Measurements from ENCODE around the gene PRR12. TPM values are rescaled to one million over a fixed set of nuclear protein-coding genes. Genes with fewer than 3 reads are reported as not detected.

Gene PRR12
- total RNA-seq, 1 donor: 2.2 TPM

GRCh38 chr19:49552749-49553148 lies 38.2 kb upstream of the PRR12 start:
- H2AFZ ChIP-seq (ENCODE audit: low read length): no peak overlapping the region
- H3K27me3 ChIP-seq (ENCODE audit: insufficient read depth, low read length): no peaks in the 10 kb centered on the region
- peaks cover 16% of the 10 kb centered on the region for H4K20me1 ChIP-seq (ENCODE audit: insufficient read depth, low read length)
- no peak overlapping the region for H3K27ac ChIP-seq (ENCODE audit: low read depth, low read length)
- H3K4me1 ChIP-seq (ENCODE audit: insufficient read depth, low read length): peaks cover 9% of the 10 kb centered on the region
- H3K9me3 ChIP-seq (ENCODE audit: low read depth, low read length): no peaks in the 10 kb centered on the region
- TF ChIP-seq, protein P1, sequence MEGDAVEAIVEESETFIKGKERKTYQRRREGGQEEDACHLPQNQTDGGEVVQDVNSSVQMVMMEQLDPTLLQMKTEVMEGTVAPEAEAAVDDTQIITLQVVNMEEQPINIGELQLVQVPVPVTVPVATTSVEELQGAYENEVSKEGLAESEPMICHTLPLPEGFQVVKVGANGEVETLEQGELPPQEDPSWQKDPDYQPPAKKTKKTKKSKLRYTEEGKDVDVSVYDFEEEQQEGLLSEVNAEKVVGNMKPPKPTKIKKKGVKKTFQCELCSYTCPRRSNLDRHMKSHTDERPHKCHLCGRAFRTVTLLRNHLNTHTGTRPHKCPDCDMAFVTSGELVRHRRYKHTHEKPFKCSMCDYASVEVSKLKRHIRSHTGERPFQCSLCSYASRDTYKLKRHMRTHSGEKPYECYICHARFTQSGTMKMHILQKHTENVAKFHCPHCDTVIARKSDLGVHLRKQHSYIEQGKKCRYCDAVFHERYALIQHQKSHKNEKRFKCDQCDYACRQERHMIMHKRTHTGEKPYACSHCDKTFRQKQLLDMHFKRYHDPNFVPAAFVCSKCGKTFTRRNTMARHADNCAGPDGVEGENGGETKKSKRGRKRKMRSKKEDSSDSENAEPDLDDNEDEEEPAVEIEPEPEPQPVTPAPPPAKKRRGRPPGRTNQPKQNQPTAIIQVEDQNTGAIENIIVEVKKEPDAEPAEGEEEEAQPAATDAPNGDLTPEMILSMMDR (IDR thresholded peaks at IDR 0.05; ENCODE audit: extremely low read depth, low read depth, low read length): no peak
- DNase-seq (ENCODE audit: insufficient read length, low spot score, missing footprints): peak; percentile 27
- H3K4me3 ChIP-seq (ENCODE audit: insufficient read depth, low read length): no peak overlapping the region
- peaks cover 44% of the 10 kb centered on the region for H3K36me3 ChIP-seq (ENCODE audit: insufficient read depth, low read length)
- H3K4me2 ChIP-seq (ENCODE audit: insufficient read depth, low read length): no peak overlapping the region
- H3K79me2 ChIP-seq (ENCODE audit: insufficient read depth, low read length): no peaks in the 10 kb centered on the region

GRCh38 chr19:49553451-49554271 lies 37.3 kb upstream of the PRR12 start:
- peak; percentile 98 for DNase-seq (ENCODE audit: insufficient read length, low spot score, missing footprints)
- no peak overlapping the region for H2AFZ ChIP-seq (ENCODE audit: low read length)

DNA sequence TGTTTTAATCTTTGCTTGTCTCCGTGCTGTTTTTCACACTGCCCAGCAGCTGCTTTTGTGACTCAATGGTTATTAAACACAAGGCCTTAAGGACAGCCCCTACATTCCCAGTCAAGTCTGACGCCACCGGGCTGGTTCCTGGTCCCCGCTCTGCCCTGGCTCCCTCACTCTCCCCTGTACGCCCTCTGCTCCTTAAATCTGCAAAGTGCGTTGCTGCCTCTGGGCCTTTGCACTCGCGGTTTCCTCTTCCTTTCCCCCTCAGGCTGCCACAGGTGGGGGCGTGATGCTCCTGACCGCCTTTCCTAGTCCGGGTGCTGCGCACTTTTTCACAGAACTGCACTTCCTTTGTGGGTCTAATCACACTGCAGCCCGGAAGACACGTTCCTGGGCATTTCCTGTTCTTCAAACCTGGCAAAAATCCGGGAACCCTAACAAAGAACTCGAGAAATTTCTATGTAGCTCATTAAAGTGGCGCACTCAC lies 36.2 kb upstream of the PRR12 start:
- TF ChIP-seq, protein P1 (IDR thresholded peaks at IDR 0.05; ENCODE audit: extremely low read depth, low read depth, low read length): no peak
- H3K4me1 ChIP-seq (ENCODE audit: insufficient read depth, low read length): peaks cover 9% of the 10 kb centered on the region
- H2AFZ ChIP-seq (ENCODE audit: low read length): no peak overlapping the region
- no peak overlapping the region for H3K4me2 ChIP-seq (ENCODE audit: insufficient read depth, low read length)
- no peaks in the 10 kb centered on the region for H3K9me3 ChIP-seq (ENCODE audit: low read depth, low read length)
- DNase-seq (ENCODE audit: insufficient read length, low spot score, missing footprints): peak; percentile 65
- H3K79me2 ChIP-seq (ENCODE audit: insufficient read depth, low read length): no peaks in the 10 kb centered on the region
- peaks cover 18% of the 10 kb centered on the region for H4K20me1 ChIP-seq (ENCODE audit: insufficient read depth, low read length)
- no peak overlapping the region for H3K4me3 ChIP-seq (ENCODE audit: insufficient read depth, low read length)
- H3K27ac ChIP-seq (ENCODE audit: low read depth, low read length): no peak overlapping the region
- H3K36me3 ChIP-seq (ENCODE audit: insufficient read depth, low read length): peaks cover 56% of the 10 kb centered on the region
- H3K27me3 ChIP-seq (ENCODE audit: insufficient read depth, low read length): no peaks in the 10 kb centered on the region

More at GRCh38 chr19:49553451-49554271, 37.3 kb upstream of the PRR12 start:
- H3K4me2 ChIP-seq (ENCODE audit: insufficient read depth, low read length): peak overlapping the region; percentile 9
- H3K27ac ChIP-seq (ENCODE audit: low read depth, low read length): peak overlapping the region; percentile 63
- H4K20me1 ChIP-seq (ENCODE audit: insufficient read depth, low read length): peaks cover 18% of the 10 kb centered on the region
- no peaks in the 10 kb centered on the region for H3K27me3 ChIP-seq (ENCODE audit: insufficient read depth, low read length)
- H3K4me1 ChIP-seq (ENCODE audit: insufficient read depth, low read length): peaks cover 9% of the 10 kb centered on the region
- TF ChIP-seq, protein P1 (IDR thresholded peaks at IDR 0.05; ENCODE audit: extremely low read depth, low read depth, low read length): no peak
- no peaks in the 10 kb centered on the region for H3K79me2 ChIP-seq (ENCODE audit: insufficient read depth, low read length)
- no peak overlapping the region for H3K4me3 ChIP-seq (ENCODE audit: insufficient read depth, low read length)
- no peaks in the 10 kb centered on the region for H3K9me3 ChIP-seq (ENCODE audit: low read depth, low read length)
- H3K36me3 ChIP-seq (ENCODE audit: insufficient read depth, low read length): peaks cover 49% of the 10 kb centered on the region

Measured in osteoblast (primary cell).